GM12874 (cell line): Measurements from ENCODE around the gene UMODL1.

Experiments
- CTCF ChIP-seq: IDR thresholded peaks from 2 replicates; pipeline ENCODE4 v1.5.1; 2011; ENCODE audit warnings: low read depth, mild to moderate bottlenecking, control low read depth, low read length, moderate library complexity; ENCODE audit not compliant: insufficient read depth

UMODL1 gene

DNA sequence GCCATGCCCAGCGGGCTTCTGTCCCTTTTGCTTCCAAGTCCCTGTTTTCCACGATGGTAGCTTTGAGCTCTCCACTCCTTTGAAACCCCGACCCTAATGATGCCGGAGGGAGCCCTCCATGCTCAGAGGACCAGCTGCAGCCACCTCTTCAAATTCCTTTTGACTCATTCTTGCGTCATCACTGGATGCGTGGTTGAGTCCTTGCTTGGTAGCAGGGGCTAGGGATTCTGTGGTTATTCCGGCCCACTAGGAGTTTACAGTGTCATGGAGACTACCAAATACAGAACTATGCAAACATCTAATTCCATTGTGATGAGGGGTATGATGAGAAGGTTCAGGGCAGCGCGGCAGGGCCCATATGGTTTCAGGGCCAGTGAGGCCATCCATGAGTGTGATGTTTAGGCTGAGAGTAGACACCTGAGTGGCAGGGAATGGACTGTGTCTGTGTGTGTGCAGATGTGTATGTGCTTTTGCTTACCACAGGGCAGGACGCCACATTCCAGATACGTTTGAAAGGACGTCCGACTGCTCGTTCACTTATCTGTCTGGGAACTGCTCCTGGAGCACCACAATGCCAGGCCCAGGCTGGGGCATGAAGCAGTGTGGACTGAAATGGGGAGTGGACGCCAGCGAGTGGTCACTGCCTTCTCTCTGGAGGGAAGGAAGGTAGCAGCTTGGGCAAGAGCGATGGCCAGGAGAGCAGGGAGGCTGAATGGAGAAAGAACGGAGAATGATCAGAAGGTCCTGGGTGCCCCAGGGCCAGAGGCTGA is 30.5 kb upstream of the UMODL1 start:
- TF ChIP-seq CTCF: no peak

DNA sequence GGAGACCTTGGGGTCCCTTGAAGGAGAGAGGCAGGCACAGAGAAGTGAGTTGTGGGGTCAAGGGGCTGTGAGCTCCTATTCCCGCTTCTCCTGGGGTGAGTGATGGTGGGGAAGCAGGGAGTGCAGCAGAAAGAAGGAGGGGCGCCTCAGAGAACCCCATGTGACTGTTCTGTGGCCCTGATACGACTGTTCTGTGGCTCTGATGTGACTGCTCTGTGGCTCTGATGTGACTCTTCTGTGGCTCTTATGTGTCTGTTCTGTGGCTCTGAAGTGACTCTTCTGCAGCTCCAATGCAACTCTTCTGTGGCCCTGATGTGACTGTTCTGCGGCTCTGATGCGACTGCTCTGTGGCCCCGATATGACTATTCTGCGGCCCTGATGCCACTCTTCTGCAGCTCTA is 29.9 kb upstream of the UMODL1 start:
- TF ChIP-seq CTCF: no peak

DNA sequence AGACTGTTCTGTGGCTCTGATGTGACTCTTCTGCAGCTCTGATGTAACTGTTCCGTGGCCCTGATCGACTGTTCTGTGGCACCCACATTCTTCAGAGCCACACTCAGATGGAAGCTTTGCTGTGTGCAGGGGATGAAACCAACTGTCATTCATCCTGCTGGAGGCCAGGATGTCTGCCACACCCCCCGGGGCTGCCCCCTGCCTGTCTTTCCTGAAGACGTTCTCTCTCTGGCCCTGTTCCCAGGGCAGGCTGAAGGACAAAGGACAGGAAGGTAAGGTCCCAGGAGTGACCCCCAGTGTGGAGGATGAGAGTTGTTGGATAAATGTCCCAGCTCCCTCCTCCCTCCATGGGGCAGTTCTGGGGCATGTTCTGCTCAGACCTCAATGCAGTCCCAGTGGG is 29.4 kb upstream of the UMODL1 start:
- TF ChIP-seq CTCF: no peak

GRCh38 chr21:42042651-42043050 is 28.5 kb upstream of the UMODL1 start:
- no peak for TF ChIP-seq CTCF

DNA sequence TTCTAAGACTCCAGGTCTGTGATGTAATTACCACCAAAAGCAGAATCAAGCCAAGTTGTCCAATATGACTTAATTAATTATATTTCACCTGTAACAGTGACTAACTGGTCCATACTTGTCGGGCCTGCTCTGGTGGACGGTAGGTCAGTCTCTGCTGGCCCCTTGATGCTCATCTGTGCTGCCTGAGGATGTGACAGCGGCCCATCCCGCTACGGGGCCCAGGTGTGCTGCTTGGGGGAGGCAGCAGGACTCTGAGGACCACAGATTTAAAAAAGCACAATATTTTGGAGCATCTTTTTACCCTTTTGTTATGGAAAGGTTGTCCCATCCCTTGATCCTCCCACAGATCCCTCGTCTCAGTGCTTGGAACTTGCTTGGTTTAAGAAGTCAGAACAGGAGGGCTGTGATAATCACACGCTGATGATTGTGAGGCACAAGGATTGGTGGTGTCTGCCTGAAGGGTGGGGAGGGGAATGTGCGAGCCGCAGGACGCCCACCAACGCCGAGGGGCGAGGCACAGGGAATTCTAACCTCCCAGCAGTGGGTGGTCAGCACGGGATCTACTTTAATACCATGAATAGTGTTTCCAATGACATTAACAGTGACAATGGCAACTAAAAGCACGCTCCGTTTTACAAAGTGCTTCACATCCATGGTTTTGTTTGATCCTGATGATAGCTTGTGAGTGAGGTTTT is 27.8 kb upstream of the UMODL1 start:
- TF ChIP-seq CTCF: no peak

DNA sequence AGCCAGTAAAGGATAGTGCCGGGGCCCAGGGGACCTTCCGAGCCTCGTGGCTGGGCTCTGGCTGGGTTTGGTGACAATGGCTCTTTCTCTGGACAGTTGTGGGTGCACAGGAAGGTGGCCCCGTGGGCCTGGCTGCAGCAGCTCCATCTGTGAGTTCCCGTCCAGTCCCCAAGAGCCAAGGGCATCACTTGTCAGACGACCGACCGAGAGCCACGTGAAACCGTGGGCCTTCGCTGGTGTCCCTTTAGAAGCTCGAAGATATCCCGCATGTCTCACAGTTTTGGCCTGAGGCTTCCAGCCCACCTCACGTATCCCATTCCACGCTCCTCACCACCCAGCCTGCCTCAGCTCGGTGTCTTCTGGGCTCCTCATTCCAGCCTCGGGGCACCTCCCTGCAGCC is 27.2 kb upstream of the UMODL1 start:
- TF ChIP-seq CTCF: no peak

DNA sequence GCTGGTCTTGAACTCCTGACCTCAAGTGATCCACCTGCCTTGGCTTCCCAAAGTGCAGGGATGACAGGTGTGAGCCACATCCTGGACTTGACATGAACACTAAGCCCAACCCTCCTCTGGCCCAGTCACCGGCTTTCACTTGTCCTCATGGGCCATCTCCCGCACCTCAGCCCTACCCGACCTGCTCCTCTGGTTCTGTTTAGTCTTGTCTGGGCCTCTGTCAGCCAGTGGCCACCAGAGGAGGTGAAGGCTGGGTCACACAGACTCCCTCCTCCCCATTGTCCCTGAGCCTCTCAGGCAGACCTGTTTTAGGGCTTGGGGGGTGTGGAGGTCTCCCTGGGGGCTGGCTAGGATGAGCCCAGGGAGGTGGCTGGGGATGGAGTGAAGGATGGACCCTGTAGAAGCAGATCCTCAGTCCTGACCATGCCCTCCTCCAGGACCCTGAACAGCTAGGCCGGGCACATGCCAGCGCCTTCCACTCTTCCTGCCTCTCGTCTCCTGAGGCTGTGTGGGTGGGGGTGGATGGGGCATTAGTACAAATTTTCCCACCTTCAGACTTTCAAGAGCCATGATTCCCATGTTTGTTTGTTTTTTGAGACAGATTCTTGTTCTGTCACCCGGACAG is 26.1 kb upstream of the UMODL1 start:
- no peak for TF ChIP-seq CTCF
